Measurements from ENCODE around the gene ROCK1.

The ROCK1 gene

DNA sequence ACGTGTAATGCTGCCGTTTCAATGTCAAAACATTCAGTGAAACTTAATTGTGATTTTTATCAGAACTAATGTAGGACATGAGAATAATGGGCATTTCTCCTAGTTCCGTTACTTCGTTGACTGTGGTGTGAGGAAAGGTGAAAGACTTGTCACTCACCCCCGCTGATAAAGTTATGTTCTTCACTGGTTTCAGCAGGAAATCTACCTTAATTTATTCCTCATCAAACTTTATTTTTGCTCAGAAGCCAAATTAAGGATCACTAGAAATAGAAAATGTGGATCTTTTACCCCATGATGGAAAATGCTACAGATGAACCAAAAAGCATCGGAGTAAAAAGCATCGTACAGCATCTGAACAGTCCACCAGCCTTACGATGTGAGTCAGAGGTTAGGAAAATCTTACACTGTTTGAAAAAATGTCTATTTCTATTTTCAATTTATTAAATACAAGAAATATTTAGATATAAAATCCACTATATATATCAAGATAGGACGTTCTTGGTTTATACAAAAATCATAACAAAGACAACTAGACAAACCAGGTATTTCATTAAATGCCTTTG, 1.0 kb upstream of the ROCK1 start:
- peaks cover 38% of the 10 kb centered on the region for H3K79me2 ChIP-seq (ENCODE audit: insufficient read depth, low read length)
- peak overlapping the region; percentile 99 for H2AFZ ChIP-seq (ENCODE audit: low read depth, low read length, severe bottlenecking)
- H3F3A ChIP-seq (ENCODE audit: insufficient read depth): no peaks in the 10 kb centered on the region
- no peaks in the 10 kb centered on the region for H3K27me3 ChIP-seq (ENCODE audit: low read length)
- H3K27ac ChIP-seq (ENCODE audit: low read depth, low read length): no peak overlapping the region
- H3K36me3 ChIP-seq (ENCODE audit: low read length): peaks cover 6% of the 10 kb centered on the region; the same call in 1 of the 2 replicates
- peak overlapping the region; percentile 71 for H3K9ac ChIP-seq (ENCODE audit: low read length)
- no peaks in the 10 kb centered on the region for H3K9me2 ChIP-seq (replicated peaks; ENCODE audit: insufficient read depth, low read length)
- H4K20me1 ChIP-seq (ENCODE audit: low read depth, low read length): peaks cover 20% of the 10 kb centered on the region
- no peaks in the 10 kb centered on the region for H3K9me3 ChIP-seq (ENCODE audit: insufficient read depth, low read length)
- H3K4me2 ChIP-seq (ENCODE audit: low read depth, low read length, poor library complexity, severe bottlenecking): peak overlapping the region; percentile 97
- peak overlapping the region; percentile 74 for H3K4me3 ChIP-seq (ENCODE audit: insufficient read depth, low read length, poor library complexity, severe bottlenecking)
- TF ChIP-seq, protein P1, sequence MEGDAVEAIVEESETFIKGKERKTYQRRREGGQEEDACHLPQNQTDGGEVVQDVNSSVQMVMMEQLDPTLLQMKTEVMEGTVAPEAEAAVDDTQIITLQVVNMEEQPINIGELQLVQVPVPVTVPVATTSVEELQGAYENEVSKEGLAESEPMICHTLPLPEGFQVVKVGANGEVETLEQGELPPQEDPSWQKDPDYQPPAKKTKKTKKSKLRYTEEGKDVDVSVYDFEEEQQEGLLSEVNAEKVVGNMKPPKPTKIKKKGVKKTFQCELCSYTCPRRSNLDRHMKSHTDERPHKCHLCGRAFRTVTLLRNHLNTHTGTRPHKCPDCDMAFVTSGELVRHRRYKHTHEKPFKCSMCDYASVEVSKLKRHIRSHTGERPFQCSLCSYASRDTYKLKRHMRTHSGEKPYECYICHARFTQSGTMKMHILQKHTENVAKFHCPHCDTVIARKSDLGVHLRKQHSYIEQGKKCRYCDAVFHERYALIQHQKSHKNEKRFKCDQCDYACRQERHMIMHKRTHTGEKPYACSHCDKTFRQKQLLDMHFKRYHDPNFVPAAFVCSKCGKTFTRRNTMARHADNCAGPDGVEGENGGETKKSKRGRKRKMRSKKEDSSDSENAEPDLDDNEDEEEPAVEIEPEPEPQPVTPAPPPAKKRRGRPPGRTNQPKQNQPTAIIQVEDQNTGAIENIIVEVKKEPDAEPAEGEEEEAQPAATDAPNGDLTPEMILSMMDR (IDR thresholded peaks at IDR 0.05; ENCODE audit: insufficient read depth, low read length, poor library complexity, severe bottlenecking): no peak
- no peak for TF ChIP-seq EZH2phosphoT487 (conservative IDR thresholded peaks at IDR 0.05; ENCODE audit: low read length)

DNA sequence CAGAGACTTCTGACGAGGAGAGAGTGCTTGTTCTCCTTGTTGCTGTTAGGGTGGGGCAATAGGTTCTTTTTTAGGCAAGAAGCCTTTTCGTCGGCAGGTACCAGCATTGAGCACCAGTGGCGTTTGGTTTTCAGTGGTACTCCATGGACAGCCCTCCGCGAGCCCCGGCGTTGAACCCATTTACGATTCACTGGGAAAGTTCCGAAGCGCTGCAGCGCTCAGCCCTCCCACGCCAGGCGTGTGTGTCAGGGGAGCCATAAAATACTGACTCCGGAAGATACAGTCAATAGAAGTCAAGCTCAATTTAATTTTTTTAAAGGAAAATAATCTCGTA, 494 bp upstream of the ROCK1 start:
- Histone ChIP-seq H3K79me2 (ENCODE audit: insufficient read depth, low read length) (peaks cover 43% of the 10 kb centered on the region), H3F3A (ENCODE audit: insufficient read depth) (no peaks in the 10 kb centered on the region), H3K9ac (ENCODE audit: low read length) (peak overlapping the region; percentile 71), H3K4me2 (ENCODE audit: low read depth, low read length, poor library complexity, severe bottlenecking) (peak overlapping the region; percentile 97), H3K36me3 (ENCODE audit: low read length) (peaks cover 6% of the 10 kb centered on the region; the same call in 1 of the 2 replicates), H3K9me2 (replicated peaks; ENCODE audit: insufficient read depth, low read length) (no peaks in the 10 kb centered on the region), H3K9me3 (ENCODE audit: insufficient read depth, low read length) (no peaks in the 10 kb centered on the region), H3K27ac (ENCODE audit: low read depth, low read length) (peak overlapping the region; percentile 13; the same call in 1 of the 2 replicates), H3K27me3 (ENCODE audit: low read length) (no peaks in the 10 kb centered on the region), H2AFZ (ENCODE audit: low read depth, low read length, severe bottlenecking) (peak overlapping the region; percentile 99), H4K20me1 (ENCODE audit: low read depth, low read length) (peaks cover 21% of the 10 kb centered on the region), H3K4me3 (ENCODE audit: insufficient read depth, low read length, poor library complexity, severe bottlenecking) (peak overlapping the region; percentile 74)
- no peak for TF ChIP-seq EZH2phosphoT487 (conservative IDR thresholded peaks at IDR 0.05; ENCODE audit: low read length)
- TF ChIP-seq, protein P1 (IDR thresholded peaks at IDR 0.05; ENCODE audit: insufficient read depth, low read length, poor library complexity, severe bottlenecking): no peak

DNA sequence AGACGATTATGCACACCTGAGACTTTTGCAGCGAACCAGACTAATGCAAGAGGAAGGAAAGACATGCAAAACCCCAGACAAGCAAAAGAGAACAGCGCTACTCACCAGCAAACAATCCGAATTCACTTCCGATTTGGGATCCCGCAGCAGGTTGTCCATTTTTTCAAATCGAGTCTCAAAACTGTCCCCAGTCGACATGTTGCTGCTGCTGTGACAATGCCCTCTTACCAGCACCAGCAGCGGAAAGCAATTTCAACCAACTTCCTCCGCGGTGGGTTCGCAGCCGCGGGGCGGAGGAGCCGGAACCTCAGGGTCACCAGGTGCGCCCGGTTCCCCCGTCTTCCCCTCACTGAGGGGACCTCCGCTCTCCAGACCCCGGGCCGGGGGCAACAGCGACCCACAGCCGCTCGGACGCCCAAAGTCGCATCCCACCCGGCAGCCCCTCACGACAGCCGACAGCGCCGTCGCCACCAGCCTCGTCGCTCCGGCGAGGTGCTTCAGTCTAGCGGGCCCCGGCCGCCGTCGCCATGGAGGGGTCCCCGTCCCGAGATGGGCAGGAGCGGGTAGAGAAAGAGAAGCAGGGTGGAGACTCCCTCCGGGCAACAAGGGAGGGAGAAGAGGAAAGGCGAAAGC, 784 bp downstream of the ROCK1 start:
- peak overlapping the region; percentile 97 for H3K4me2 ChIP-seq (ENCODE audit: low read depth, low read length, poor library complexity, severe bottlenecking)
- peak overlapping the region; percentile 93 for H2AFZ ChIP-seq (ENCODE audit: low read depth, low read length, severe bottlenecking)
- H3K27ac ChIP-seq (ENCODE audit: low read depth, low read length): peak overlapping the region; percentile 89
- no peaks in the 10 kb centered on the region for H3K9me2 ChIP-seq (replicated peaks; ENCODE audit: insufficient read depth, low read length)
- no peaks in the 10 kb centered on the region for H3F3A ChIP-seq (ENCODE audit: insufficient read depth)
- H3K4me3 ChIP-seq (ENCODE audit: insufficient read depth, low read length, poor library complexity, severe bottlenecking): peak overlapping the region; percentile 82
- peaks cover 6% of the 10 kb centered on the region; the same call in 1 of the 2 replicates for H3K36me3 ChIP-seq (ENCODE audit: low read length)
- TF ChIP-seq, protein P1 (IDR thresholded peaks at IDR 0.05; ENCODE audit: insufficient read depth, low read length, poor library complexity, severe bottlenecking): no peak
- TF ChIP-seq EZH2phosphoT487 (conservative IDR thresholded peaks at IDR 0.05; ENCODE audit: low read length): no peak
- H3K27me3 ChIP-seq (ENCODE audit: low read length): no peaks in the 10 kb centered on the region
- peaks cover 56% of the 10 kb centered on the region for H3K79me2 ChIP-seq (ENCODE audit: insufficient read depth, low read length)
- no peaks in the 10 kb centered on the region for H3K9me3 ChIP-seq (ENCODE audit: insufficient read depth, low read length)
- H3K9ac ChIP-seq (ENCODE audit: low read length): peak overlapping the region; percentile 97
- H4K20me1 ChIP-seq (ENCODE audit: low read depth, low read length): peaks cover 34% of the 10 kb centered on the region

All from SU-DHL-6 (cell line).